Vagina (tissue), 2 donors: ENCODE measurements around the gene ANKRD10. TPM values are rescaled to one million over a fixed set of nuclear protein-coding genes. Genes with fewer than 3 reads are reported as not detected.

Experiments
- DNase-seq, 2 donors: peaks; one replicate each; pipeline ENCODE4 v3.0.0-alpha.2; 2017; ENCODE audit errors: extremely low spot score in 2 of 2
- H3K27ac ChIP-seq: fragments of 200-600 bp; sonication (generic); one replicate; pipeline ENCODE4 v1.5.1; 2019
- H3K27me3 ChIP-seq: fragments of 200-600 bp; sonication (generic); one replicate; pipeline ENCODE4 v1.5.1; 2019
- H3K36me3 ChIP-seq, 2 donors: fragments of 200-600 bp; sonication (generic); one replicate each; pipeline ENCODE4 v1.5.1; 2017 to 2019
- H3K4me1 ChIP-seq: fragments of 200-600 bp; sonication (generic); one replicate; pipeline ENCODE4 v1.5.1; 2019
- H3K4me3 ChIP-seq, 2 donors: fragments of 200-600 bp; sonication (generic); 1 replicate in 1 of 2; 2 replicates in 1 of 2; pipeline ENCODE4 v1.5.1; 2016 to 2019
- H3K9me3 ChIP-seq: fragments of 200-600 bp; sonication (generic); one replicate; pipeline ENCODE4 v1.5.1; 2019
- POLR2A ChIP-seq, 2 donors: fragments of 450-650 bp; IDR thresholded peaks; one replicate each; pipeline ENCODE4 v1.6.1; 2017; ENCODE audit warnings: antibody characterized with exemption in 2 of 2, mild to moderate bottlenecking in 2 of 2, moderate library complexity in 2 of 2
- POLR2AphosphoS5 ChIP-seq, 2 donors: sonication (generic); formaldehyde crosslinking; IDR thresholded peaks; one replicate each; pipeline ENCODE4 v1.9.0; 2017; ENCODE audit warnings: antibody characterized with exemption in 2 of 2, mild to moderate bottlenecking in 2 of 2, low read depth in 1 of 2; ENCODE audit not compliant: insufficient read depth in 1 of 2
- intact Hi-C: fragments of 100-400 bp; cut with DNase I; formaldehyde crosslinking; loops from one replicate; pipeline ENCODE4 v1.15.1; 2023
- total RNA-seq: library from RNA; depleted of rRNA; stranded (reverse); fragments of >200 nt; gene quantifications from one replicate; pipeline ENCODE4 v1.2.3, GENCODE V29; 2016
- TF ChIP-seq, protein P1 (sequence below), 3 experiments: fragments of 450-650 bp in 2 of 3; fragments of 200-600 bp in 1 of 3; sonication (generic) in 1 of 3; IDR thresholded peaks; one replicate each; pipeline ENCODE4 v1.5.1; 2017 to 2019; ENCODE audit warnings: antibody characterized with exemption in 3 of 3, mild to moderate bottlenecking in 2 of 3, moderate library complexity in 2 of 3

Gene ANKRD10
- total RNA-seq, 1 donor from 2014 or later = 114 TPM

DNA sequence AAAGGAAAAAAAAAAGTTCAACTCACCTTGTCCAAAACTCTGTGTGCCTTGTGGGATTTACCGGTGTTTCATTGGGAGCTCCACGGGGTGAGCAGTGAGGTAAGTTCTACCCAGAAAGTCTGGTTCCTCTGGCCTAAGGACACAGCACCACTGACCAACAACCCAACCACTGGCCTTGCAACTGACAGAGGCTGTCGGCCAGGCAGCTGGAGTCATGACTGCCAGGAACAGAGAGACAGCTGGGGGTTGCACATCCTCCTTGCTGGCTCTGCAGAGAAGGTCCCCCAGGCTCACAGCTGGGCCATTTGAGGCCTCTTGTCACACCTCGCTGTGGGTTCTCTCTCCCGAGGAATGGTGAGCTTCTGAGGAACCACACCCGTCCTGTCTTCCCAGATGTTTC is 59.5 kb downstream of the ANKRD10 start:
- Histone ChIP-seq H3K4me3 (no peak overlapping the region), H3K27ac (no peak overlapping the region), H3K4me1 (no peaks in the 10 kb centered on the region), H3K36me3 (no peaks in the 10 kb centered on the region), H3K27me3 (no peaks in the 10 kb centered on the region), H3K9me3 (no peaks in the 10 kb centered on the region)
- TF ChIP-seq POLR2AphosphoS5 (IDR thresholded peaks at IDR 0.05; ENCODE audit: insufficient read depth in 1 of 2, low read depth in 1 of 2) = no peak
- TF ChIP-seq, protein P1, sequence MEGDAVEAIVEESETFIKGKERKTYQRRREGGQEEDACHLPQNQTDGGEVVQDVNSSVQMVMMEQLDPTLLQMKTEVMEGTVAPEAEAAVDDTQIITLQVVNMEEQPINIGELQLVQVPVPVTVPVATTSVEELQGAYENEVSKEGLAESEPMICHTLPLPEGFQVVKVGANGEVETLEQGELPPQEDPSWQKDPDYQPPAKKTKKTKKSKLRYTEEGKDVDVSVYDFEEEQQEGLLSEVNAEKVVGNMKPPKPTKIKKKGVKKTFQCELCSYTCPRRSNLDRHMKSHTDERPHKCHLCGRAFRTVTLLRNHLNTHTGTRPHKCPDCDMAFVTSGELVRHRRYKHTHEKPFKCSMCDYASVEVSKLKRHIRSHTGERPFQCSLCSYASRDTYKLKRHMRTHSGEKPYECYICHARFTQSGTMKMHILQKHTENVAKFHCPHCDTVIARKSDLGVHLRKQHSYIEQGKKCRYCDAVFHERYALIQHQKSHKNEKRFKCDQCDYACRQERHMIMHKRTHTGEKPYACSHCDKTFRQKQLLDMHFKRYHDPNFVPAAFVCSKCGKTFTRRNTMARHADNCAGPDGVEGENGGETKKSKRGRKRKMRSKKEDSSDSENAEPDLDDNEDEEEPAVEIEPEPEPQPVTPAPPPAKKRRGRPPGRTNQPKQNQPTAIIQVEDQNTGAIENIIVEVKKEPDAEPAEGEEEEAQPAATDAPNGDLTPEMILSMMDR (IDR thresholded peaks at IDR 0.05) = no peak
- no peak for TF ChIP-seq POLR2A (IDR thresholded peaks at IDR 0.05)
- peak in 1 of 2 donors; percentile 72 for DNase-seq
- intact Hi-C loops = no loop called here

DNA sequence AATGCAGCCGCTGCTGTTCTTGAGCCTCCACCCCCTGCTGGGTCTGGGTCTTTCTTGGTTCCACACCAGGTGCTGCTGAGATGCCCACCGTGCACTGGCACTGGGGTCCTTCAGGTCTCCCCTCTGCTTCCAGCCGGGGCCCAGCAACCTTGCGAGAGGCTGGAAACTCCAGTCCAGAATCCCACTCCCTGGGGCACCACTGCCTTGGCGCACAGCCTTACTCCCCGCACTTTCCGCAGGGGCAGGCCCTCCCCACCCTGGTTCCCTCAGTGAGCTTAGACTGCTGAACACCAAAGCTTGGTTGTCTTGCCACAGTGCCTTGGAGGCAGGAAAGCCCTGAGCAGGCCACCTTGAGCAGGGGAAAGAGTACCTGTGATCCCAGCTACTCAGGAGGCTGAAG is 60.0 kb downstream of the ANKRD10 start:
- Histone ChIP-seq H3K4me3 (no peak overlapping the region), H3K36me3 (no peaks in the 10 kb centered on the region), H3K27me3 (no peaks in the 10 kb centered on the region), H3K9me3 (no peaks in the 10 kb centered on the region), H3K27ac (no peak overlapping the region), H3K4me1 (no peaks in the 10 kb centered on the region)
- TF ChIP-seq POLR2A (IDR thresholded peaks at IDR 0.05) (no peak), POLR2AphosphoS5 (IDR thresholded peaks at IDR 0.05; ENCODE audit: insufficient read depth in 1 of 2, low read depth in 1 of 2) (no peak)
- TF ChIP-seq, protein P1 (IDR thresholded peaks at IDR 0.05) = no peak
- intact Hi-C loops = no loop called here
- peak in 1 of 2 donors; percentile 69 for DNase-seq

DNA sequence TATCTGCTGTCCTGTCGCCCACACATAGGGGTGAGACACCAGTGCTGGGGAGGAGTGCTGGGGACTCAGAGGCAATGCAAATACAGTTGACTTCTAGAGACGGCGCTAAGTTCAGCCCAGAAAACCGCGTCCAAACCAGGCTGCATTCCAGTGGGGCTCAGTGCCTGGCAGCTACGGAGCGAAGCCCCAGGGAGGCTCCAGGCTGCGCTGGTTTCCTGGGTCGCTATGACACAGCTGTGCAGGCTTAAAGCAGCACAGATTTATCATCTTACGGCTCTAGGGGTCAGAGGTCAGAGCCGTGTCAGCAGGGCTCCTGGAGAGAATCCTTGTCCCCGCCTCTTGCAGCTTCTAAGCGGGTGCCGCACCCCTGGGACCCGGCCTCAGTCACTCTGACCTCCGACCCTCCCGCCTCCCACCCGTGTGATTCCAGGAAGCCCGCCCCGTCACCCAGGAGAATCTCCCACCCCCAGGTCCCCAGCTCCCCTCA is 61.6 kb downstream of the ANKRD10 start:
- Histone ChIP-seq H3K36me3 (no peaks in the 10 kb centered on the region), H3K9me3 (no peaks in the 10 kb centered on the region), H3K4me3 (no peak overlapping the region), H3K27me3 (no peaks in the 10 kb centered on the region), H3K27ac (peak overlapping the region; percentile 56), H3K4me1 (no peaks in the 10 kb centered on the region)
- intact Hi-C loops = no loop called here
- peak; percentile 37 to 77 for DNase-seq
- no peak for TF ChIP-seq POLR2AphosphoS5 (IDR thresholded peaks at IDR 0.05; ENCODE audit: insufficient read depth in 1 of 2, low read depth in 1 of 2)
- TF ChIP-seq, protein P1 (IDR thresholded peaks at IDR 0.05) = no peak
- no peak for TF ChIP-seq POLR2A (IDR thresholded peaks at IDR 0.05)

DNA sequence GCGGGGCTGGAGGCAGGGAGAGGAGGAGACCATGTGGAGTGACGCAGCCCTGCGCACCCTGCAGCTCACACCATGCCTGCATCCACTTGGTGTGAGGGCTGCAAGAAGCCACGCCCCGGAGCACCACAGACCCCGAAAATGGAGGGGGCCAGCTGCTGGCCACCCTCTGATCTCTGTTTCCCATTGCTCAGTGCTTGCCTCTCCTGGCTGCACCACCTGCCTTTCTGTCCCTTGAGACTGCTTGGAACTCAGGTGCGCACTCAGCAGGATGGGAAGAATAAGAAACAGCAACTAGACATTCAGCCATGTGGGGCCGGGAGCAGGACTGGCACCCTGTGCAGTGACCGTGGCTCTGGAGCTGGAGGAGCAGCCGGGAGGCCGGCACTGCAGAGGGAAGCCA is 64.0 kb downstream of the ANKRD10 start:
- DNase-seq = peak; percentile 79
- Histone ChIP-seq H3K4me3 (no peak overlapping the region), H3K36me3 (no peaks in the 10 kb centered on the region), H3K27ac (no peak overlapping the region), H3K9me3 (no peaks in the 10 kb centered on the region), H3K4me1 (no peaks in the 10 kb centered on the region), H3K27me3 (no peaks in the 10 kb centered on the region)
- intact Hi-C loops = no loop called here
- TF ChIP-seq, protein P1 (IDR thresholded peaks at IDR 0.05) = no peak
- TF ChIP-seq POLR2A (IDR thresholded peaks at IDR 0.05) = no peak

DNA sequence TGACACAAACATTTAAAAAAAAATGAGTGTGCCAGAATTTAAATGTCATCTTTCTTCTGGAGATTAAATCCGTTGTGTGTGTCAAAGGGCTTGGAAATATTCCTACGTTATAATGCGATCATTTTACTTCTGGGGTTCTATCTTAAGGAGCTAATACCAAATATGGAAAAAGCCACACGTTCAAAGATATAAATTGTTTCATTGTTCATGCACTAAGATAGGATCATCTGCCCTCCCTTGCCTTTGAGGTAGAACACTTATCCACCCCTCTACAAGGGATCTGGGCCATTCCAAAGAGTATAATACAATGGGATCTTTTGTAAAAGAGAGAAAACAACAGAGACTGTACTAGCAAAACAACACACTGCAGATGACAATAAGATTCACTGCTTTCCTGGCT is 64.9 kb downstream of the ANKRD10 start:
- H3K27me3 ChIP-seq = no peaks in the 10 kb centered on the region
- intact Hi-C loops = no loop called here
- no peaks in the 10 kb centered on the region for H3K36me3 ChIP-seq
- H3K4me1 ChIP-seq = no peaks in the 10 kb centered on the region
- no peak overlapping the region for H3K27ac ChIP-seq
- TF ChIP-seq POLR2A (IDR thresholded peaks at IDR 0.05) = no peak
- no peak for TF ChIP-seq POLR2AphosphoS5 (IDR thresholded peaks at IDR 0.05; ENCODE audit: insufficient read depth in 1 of 2, low read depth in 1 of 2)
- TF ChIP-seq, protein P1 (IDR thresholded peaks at IDR 0.05) = no peak
- H3K4me3 ChIP-seq = no peak overlapping the region
- H3K9me3 ChIP-seq = no peaks in the 10 kb centered on the region
- no peak for DNase-seq
